Measurements from ENCODE around the gene TEDC2. TPM values are rescaled to one million over a fixed set of nuclear protein-coding genes. Genes with fewer than 3 reads are reported as not detected.

Gene TEDC2
- polyA plus RNA-seq, 3 donors, result 0.28 TPM; not detected in 2

DNA sequence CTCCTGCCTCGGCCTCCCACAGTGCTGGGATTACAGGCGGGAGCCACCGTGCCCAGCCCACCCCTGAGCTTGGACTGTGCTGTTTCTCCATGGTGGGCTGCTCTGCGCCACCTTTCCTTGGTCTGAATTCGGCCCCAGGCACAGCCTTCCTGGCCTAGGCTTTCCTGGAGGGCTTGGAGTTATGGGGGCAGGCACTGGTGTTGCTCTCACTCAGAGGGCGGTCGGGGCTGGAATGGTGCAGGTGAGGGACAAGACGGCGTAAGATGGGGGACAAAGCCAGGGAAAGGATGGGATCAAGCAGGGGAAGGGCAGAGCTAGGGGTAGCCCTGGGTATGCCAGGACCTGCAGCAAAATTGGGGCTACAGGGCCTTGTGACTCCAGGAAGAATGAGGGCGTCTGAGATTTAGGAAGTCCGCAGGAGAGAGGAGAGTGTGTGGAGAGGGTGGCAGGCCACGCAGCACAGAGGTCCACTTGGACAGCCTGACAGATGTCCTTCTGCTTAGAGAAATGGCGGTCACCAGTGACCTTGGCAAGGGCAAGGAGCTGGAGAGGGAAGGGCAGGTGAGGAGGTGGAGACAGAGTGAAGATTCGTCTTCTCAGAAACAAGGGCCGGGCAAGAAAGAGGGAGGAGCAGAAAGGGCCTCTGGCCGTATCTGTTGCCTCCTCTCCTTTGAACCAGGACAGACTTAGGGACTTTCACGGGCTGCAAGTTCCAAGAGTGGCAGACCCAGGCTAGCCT lies 52.3 kb downstream of the TEDC2 start:
- peaks cover 73 to 86% of the 10 kb centered on the region in 2 donors for H3K4me1 ChIP-seq (ENCODE audit: control insufficient read depth in 1 of 2, insufficient read depth in 2 of 2, low read length in 2 of 2)

DNA sequence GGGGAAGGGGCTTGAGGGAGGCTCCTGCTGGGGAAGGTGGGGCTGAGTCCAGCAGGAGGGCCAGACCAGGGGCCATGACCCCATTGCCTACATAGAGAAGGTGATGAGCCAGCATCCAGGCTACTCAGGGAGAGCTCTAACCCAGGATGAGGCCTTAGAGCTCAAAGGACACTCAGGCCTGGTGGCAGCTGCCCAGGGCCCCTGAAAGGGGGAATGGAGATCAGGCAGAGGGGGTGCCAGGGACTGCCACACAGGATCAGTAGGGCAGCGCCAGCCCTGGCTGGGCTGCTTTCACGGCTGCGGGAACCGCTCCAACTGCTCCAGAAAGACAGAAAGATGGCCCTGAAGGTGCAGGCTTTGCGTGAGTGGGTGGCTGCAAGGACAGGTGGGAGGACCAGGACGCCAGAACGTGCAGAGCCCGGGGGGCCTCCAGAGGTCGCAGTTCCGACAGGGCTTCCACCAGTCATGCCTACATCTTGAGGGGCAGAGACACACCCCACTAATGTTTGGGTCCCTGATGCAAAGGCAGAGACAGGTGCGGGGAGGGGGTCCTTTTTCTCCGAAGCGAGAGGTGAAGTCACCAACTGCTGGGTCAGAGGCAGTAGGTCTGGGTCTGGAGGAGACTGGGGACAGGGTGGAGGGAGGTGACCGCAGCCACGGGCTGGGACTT lies 53.0 kb downstream of the TEDC2 start:
- H4K20me1 ChIP-seq (ENCODE audit: insufficient read depth, low read length), result peaks cover 34% of the 10 kb centered on the region
- peak overlapping the region; percentile 96 for H3K27ac ChIP-seq (ENCODE audit: low read depth in 1 of 2, low read length in 2 of 2)
- H3K27ac Mint-ChIP-seq, result peak overlapping the region; percentile 81 to 99 (median 88)
- peak overlapping the region; percentile 98 for H3K9ac ChIP-seq (ENCODE audit: insufficient read depth, low read length, poor library complexity, severe bottlenecking)
- peak in 1 of 3 donors; percentile 10 for DNase-seq
- H2AFZ ChIP-seq (ENCODE audit: insufficient read depth, low read depth, low read length, poor library complexity, severe bottlenecking), result peak overlapping the region; percentile 81
- peaks cover 73 to 86% of the 10 kb centered on the region in 2 donors for H3K4me1 ChIP-seq (ENCODE audit: control insufficient read depth in 1 of 2, insufficient read depth in 2 of 2, low read length in 2 of 2)
- no peaks in the 10 kb centered on the region for H3K9me3 ChIP-seq (replicated peaks in 1 of 2; ENCODE audit: control insufficient read depth in 1 of 2, insufficient read depth in 1 of 2, low read length in 2 of 2)
- H3K36me3 Mint-ChIP-seq, result peaks cover 28 to 30% of the 10 kb centered on the region in 2 donors
- H3K9me3 Mint-ChIP-seq, result peaks cover 0 to 9% (median 0%) of the 10 kb centered on the region in 7 donors
- H3K79me2 ChIP-seq (ENCODE audit: insufficient read depth, low read length), result peaks cover 75% of the 10 kb centered on the region
- peak overlapping the region in 2 of 3 experiments; percentile 32 to 100 for H3K4me3 ChIP-seq (replicated peaks in 1 of 3; ENCODE audit: low read depth in 2 of 3, low read length in 3 of 3)
- peaks cover 82% of the 10 kb centered on the region for H3K4me1 Mint-ChIP-seq
- H3K27me3 Mint-ChIP-seq (ENCODE audit: low read depth in 3 of 3), result peaks cover 3 to 6% (median 6%) of the 10 kb centered on the region in 3 donors
- intact Hi-C loops (cut with micrococcal nuclease), result no loop called here
- WGBS (ENCODE audit: insufficient coverage), result 46% methylated on average over 13 of the region's 15 CpGs
- TF ChIP-seq, protein P1, sequence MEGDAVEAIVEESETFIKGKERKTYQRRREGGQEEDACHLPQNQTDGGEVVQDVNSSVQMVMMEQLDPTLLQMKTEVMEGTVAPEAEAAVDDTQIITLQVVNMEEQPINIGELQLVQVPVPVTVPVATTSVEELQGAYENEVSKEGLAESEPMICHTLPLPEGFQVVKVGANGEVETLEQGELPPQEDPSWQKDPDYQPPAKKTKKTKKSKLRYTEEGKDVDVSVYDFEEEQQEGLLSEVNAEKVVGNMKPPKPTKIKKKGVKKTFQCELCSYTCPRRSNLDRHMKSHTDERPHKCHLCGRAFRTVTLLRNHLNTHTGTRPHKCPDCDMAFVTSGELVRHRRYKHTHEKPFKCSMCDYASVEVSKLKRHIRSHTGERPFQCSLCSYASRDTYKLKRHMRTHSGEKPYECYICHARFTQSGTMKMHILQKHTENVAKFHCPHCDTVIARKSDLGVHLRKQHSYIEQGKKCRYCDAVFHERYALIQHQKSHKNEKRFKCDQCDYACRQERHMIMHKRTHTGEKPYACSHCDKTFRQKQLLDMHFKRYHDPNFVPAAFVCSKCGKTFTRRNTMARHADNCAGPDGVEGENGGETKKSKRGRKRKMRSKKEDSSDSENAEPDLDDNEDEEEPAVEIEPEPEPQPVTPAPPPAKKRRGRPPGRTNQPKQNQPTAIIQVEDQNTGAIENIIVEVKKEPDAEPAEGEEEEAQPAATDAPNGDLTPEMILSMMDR (IDR thresholded peaks at IDR 0.05), result no peak
- H3K4me3 Mint-ChIP-seq, result peak overlapping the region; percentile 66 to 85
- no peaks in the 10 kb centered on the region for H3K27me3 ChIP-seq (ENCODE audit: control insufficient read depth in 2 of 2, insufficient read depth in 2 of 2, low read length in 2 of 2)
- H3K4me2 ChIP-seq (replicated peaks; ENCODE audit: extremely low read depth, low read length, poor library complexity, severe bottlenecking), result peak overlapping the region; percentile 99
- H3K36me3 ChIP-seq (replicated peaks in 1 of 2; ENCODE audit: control insufficient read depth in 1 of 2, insufficient read depth in 2 of 2, low read length in 2 of 2), result peaks cover 0 to 3% of the 10 kb centered on the region in 2 donors

More for the DNA sequence above, 52.3 kb downstream of the TEDC2 start:
- Histone ChIP-seq H3K79me2 (ENCODE audit: insufficient read depth, low read length) (peaks cover 68% of the 10 kb centered on the region), H4K20me1 (ENCODE audit: insufficient read depth, low read length) (peaks cover 27% of the 10 kb centered on the region), H3K9ac (ENCODE audit: insufficient read depth, low read length, poor library complexity, severe bottlenecking) (no peak overlapping the region), H3K4me2 (replicated peaks; ENCODE audit: extremely low read depth, low read length, poor library complexity, severe bottlenecking) (no peak overlapping the region), H3K4me3 (replicated peaks in 1 of 3; ENCODE audit: low read depth in 2 of 3, low read length in 3 of 3) (no peak overlapping the region), H3K27ac (ENCODE audit: low read depth in 1 of 2, low read length in 2 of 2) (no peak overlapping the region), H2AFZ (ENCODE audit: insufficient read depth, low read depth, low read length, poor library complexity, severe bottlenecking) (peak overlapping the region; percentile 81), H3K36me3 (replicated peaks in 1 of 2; ENCODE audit: control insufficient read depth in 1 of 2, insufficient read depth in 2 of 2, low read length in 2 of 2) (peaks cover 0 to under 1% of the 10 kb centered on the region in 2 donors), H3K9me3 (replicated peaks in 1 of 2; ENCODE audit: control insufficient read depth in 1 of 2, insufficient read depth in 1 of 2, low read length in 2 of 2) (no peaks in the 10 kb centered on the region), H3K27me3 (ENCODE audit: control insufficient read depth in 2 of 2, insufficient read depth in 2 of 2, low read length in 2 of 2) (no peaks in the 10 kb centered on the region)
- intact Hi-C loops (cut with micrococcal nuclease), result no loop called here
- H3K27me3 Mint-ChIP-seq (ENCODE audit: low read depth in 3 of 3), result peaks cover 3 to 6% (median 6%) of the 10 kb centered on the region in 3 donors
- DNase-seq, result peak in 1 of 3 donors; percentile 12
- WGBS (ENCODE audit: insufficient coverage), result 88% methylated on average over 17 of the region's 17 CpGs
- peaks cover 23 to 24% of the 10 kb centered on the region in 2 donors for H3K36me3 Mint-ChIP-seq
- peaks cover 82% of the 10 kb centered on the region for H3K4me1 Mint-ChIP-seq
- peaks cover 0 to 9% (median 0%) of the 10 kb centered on the region in 7 donors for H3K9me3 Mint-ChIP-seq
- TF ChIP-seq, protein P1 (IDR thresholded peaks at IDR 0.05), result no peak
- peak overlapping the region in 5 of 7 donors; percentile 2 to 99 (median 88) for H3K27ac Mint-ChIP-seq
- H3K4me3 Mint-ChIP-seq, result peak overlapping the region; percentile 66 to 85
